Measurements from ENCODE around the gene SLC25A51.

Gene SLC25A51

DNA sequence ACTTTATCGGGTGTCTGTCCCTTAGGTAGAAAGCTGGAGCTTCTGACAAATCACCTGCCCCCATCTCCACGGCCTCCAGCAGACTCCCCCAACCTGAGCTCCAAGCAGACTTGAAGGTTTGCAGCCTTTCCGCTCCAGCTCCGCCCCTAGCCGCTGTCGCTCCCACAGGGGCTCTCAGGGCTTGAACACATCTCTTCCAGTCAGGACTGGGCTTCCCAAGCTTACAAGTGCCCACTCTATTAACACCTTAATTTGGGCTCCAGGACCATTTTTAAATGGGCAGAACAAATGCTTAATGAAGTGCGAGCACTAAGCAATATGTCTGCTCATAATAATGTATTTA is 17.2 kb upstream of the SLC25A51 start:
- TF ChIP-seq, protein P1, sequence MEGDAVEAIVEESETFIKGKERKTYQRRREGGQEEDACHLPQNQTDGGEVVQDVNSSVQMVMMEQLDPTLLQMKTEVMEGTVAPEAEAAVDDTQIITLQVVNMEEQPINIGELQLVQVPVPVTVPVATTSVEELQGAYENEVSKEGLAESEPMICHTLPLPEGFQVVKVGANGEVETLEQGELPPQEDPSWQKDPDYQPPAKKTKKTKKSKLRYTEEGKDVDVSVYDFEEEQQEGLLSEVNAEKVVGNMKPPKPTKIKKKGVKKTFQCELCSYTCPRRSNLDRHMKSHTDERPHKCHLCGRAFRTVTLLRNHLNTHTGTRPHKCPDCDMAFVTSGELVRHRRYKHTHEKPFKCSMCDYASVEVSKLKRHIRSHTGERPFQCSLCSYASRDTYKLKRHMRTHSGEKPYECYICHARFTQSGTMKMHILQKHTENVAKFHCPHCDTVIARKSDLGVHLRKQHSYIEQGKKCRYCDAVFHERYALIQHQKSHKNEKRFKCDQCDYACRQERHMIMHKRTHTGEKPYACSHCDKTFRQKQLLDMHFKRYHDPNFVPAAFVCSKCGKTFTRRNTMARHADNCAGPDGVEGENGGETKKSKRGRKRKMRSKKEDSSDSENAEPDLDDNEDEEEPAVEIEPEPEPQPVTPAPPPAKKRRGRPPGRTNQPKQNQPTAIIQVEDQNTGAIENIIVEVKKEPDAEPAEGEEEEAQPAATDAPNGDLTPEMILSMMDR (IDR thresholded peaks at IDR 0.05; ENCODE audit: low read depth, low read length): no peak
- no peak for DNase-seq (ENCODE audit: low read depth, low spot score)
- in situ Hi-C loops (cut with HindIII; ENCODE audit: low sequenced_read_pairs): no loop called here
- H3K4me3 ChIP-seq (ENCODE audit: low read depth, low read length): no peak overlapping the region

DNA sequence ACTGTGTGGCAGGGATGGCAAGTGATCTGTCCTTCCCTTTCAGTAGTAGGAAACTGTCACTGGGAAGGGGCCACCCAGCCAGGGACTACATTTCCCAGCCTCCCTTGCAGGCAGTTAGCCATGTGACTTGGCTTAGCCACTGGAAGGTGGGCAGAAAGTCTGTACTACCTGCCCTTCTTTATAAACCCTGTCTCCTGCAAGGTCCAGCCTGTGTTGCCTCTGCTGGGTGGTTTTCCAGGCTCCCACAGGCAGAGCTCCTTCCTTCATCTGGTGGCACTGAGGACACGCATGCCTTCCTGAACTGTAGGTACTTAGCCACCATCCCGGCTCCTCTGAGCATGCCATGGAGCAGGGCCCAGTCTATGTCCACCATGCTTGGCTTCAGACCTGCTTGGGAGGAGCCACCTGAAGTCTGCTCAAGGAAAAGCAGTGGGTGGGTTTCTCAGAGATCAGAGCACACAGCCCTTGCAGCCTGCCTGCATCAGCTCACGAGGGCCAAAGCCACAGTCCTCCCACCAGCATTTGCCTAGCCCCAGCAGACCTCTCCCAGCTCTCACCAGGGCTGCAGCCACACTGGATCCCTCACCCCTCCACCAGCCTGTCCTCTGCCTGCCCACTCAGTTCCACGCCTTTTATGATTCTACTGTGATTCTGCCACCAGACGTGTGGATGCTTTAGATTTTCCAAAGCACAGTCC is 16.7 kb upstream of the SLC25A51 start:
- TF ChIP-seq, protein P1 (IDR thresholded peaks at IDR 0.05; ENCODE audit: low read depth, low read length): no peak
- H3K4me3 ChIP-seq (ENCODE audit: low read depth, low read length): no peak overlapping the region
- in situ Hi-C loops (cut with HindIII; ENCODE audit: low sequenced_read_pairs): no loop called here
- DNase-seq (ENCODE audit: low read depth, low spot score): no peak

DNA sequence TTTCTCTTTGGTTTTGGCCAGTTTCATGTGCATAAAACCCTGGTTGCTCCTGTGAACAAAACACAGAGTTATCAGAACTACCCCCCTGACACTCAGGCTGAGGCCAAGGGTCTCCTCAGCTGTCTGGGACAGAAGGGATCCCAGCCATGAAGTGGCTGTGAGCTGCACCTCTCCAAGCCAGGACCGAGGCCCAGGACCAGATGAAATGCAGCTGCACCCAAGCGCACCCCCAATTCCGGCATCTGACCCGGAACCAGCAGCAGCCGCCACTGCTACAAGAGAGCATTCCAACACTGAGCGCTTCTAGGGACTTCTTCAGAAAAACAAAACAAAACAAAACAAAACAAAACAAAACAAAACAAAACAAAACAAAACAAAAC is 16.0 kb upstream of the SLC25A51 start:
- in situ Hi-C loops (cut with HindIII; ENCODE audit: low sequenced_read_pairs): no loop called here
- no peak for DNase-seq (ENCODE audit: low read depth, low spot score)
- H3K4me3 ChIP-seq (ENCODE audit: low read depth, low read length): no peak overlapping the region

DNA sequence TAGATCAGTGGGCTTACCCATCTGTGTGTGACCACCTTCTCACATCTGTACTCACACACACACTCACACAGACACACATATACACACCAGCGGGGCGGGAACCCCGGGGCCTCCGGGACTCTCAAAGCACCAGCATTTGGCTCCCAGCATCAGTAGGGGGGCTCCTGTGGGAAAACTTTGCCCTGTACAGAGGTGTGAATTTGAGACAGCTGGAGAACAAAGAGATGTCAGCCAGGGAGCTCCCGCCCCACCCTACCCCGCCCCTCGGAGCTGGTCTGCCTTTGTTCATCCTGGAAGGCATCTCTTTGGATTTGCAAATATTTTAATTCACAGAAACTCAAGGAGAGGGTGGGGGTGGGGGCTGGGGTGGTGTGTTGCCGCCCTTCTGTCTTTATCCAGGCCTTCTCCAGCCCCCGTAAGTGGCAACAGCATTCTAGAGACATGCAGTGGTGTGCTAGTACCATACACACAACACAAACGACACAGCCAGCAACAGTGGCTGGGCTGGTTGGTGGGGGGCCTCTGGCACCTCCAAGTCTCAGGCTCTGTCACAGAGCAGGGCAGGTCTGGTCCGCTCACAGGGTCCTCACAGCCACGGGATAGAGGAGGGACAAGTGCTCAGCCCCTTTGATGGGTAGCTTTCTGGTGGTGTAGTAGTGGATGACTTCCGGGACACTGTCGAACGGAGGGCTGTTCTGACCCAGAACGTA is 15.5 kb upstream of the SLC25A51 start:
- in situ Hi-C loops (cut with HindIII; ENCODE audit: low sequenced_read_pairs): no loop called here
- no peak for DNase-seq (ENCODE audit: low read depth, low spot score)
- no peak overlapping the region for H3K4me3 ChIP-seq (ENCODE audit: low read depth, low read length)
- TF ChIP-seq, protein P1 (IDR thresholded peaks at IDR 0.05; ENCODE audit: low read depth, low read length): no peak

More for the DNA sequence above, 16.0 kb upstream of the SLC25A51 start:
- TF ChIP-seq, protein P1 (IDR thresholded peaks at IDR 0.05; ENCODE audit: low read depth, low read length): no peak

DNA sequence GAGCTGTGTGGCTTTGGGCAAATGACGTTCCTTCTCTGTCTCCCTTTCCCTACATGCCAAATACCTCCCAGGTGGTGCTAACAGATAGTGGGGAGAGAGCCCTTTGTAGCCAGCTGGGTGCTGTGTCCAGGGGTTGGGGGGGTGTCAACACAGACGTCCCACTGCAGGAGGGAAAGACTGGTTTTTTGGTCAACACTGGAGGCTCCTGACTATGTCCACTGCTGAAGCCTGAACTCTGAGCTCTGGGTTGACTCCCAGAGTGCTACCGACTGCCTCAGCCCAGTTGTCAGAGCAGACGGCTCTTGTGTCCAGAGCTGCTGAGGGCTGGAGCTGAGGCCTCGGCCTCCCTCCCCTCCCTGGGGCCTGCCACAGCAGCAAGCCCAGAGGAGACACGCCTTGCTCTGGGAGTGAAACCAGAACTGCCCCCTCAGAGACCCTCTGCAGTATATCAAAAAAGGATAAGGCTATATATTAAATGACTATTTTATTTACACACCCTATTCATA is 14.8 kb upstream of the SLC25A51 start:
- no peak overlapping the region for H3K4me3 ChIP-seq (ENCODE audit: low read depth, low read length)
- DNase-seq (ENCODE audit: low read depth, low spot score): no peak
- in situ Hi-C loops (cut with HindIII; ENCODE audit: low sequenced_read_pairs): no loop called here
- TF ChIP-seq, protein P1 (IDR thresholded peaks at IDR 0.05; ENCODE audit: low read depth, low read length): no peak

DNA sequence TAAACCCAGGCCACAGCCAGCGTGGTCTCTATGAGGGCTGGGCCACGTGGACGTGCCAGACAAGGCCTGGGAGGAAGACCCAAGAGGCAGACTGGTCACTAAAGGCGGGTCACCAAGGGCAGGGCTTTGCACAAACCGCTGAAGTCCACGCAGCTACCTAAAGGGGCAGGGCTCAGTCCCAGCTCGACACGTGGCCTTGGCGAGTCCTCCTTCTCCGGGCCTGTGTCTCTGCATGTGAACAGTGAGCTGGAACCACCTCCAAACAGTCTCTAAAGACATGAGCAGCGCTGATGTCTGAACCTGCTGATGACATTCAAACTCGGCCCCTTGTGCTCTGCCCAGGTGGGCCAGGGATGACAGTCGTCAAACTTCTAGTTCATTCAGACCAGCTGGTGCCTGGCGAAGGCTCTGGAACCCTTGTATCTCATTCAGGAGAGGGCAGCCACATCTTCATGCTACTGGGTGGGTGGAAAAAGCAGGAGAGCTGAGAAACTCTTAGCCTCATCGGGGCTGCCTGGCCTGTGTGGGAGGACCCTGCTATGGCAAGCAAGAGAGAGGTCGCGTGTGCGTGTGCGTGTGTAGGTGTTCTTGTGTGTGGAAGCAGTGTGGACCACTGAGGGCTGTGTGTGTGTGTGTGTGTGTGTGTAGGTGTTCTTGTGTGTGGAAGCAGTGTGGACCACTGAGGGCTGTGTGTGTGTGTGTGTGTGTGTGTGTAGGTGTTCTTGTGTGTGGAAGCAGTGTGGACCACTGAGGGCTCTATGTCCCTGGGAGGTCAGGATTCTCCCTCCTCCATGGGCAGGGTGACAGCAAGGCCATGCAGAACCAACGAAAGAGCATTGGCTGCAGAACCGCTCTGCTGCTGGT is 14.1 kb upstream of the SLC25A51 start:
- no peak for DNase-seq (ENCODE audit: low read depth, low spot score)
- TF ChIP-seq, protein P1 (IDR thresholded peaks at IDR 0.05; ENCODE audit: low read depth, low read length): no peak
- in situ Hi-C loops (cut with HindIII; ENCODE audit: low sequenced_read_pairs): no loop called here
- no peak overlapping the region for H3K4me3 ChIP-seq (ENCODE audit: low read depth, low read length)

Data from astrocyte of the spinal cord (primary cell).